HepG2 (cell line): ENCODE measurements around the gene OSGEPL1. TPM values are rescaled to one million over a fixed set of nuclear protein-coding genes. Genes with fewer than 3 reads are reported as not detected.

Source experiments
- BRCA1 ChIP-seq: sonication (generic); formaldehyde crosslinking; IDR thresholded peaks from 2 replicates; pipeline ENCODE4 v1.4.0; 2020; ENCODE audit warnings: missing genetic modification reagents
- HCFC1 ChIP-seq: fragments of 150-350 bp; IDR thresholded peaks from 2 replicates; pipeline ENCODE4 v1.6.1; 2014; ENCODE audit warnings: low read depth, low read length
- KLF9 ChIP-seq: IDR thresholded peaks from 2 replicates; pipeline ENCODE4 v1.6.1; 2016; ENCODE audit warnings: low read depth
- MXD1 ChIP-seq: sonication (generic); formaldehyde crosslinking; IDR thresholded peaks from 2 replicates; pipeline ENCODE4 v1.4.0; 2020; ENCODE audit warnings: mild to moderate bottlenecking, missing genetic modification reagents
- MYPOP ChIP-seq: sonication (generic); formaldehyde crosslinking; IDR thresholded peaks from 2 replicates; pipeline ENCODE4 v1.8.1; 2023; ENCODE audit warnings: mild to moderate bottlenecking, moderate library complexity, missing genetic modification reagents
- MZF1 ChIP-seq: sonication (generic); formaldehyde crosslinking; IDR thresholded peaks from 2 replicates; pipeline ENCODE4 v1.8.1; 2023; ENCODE audit warnings: mild to moderate bottlenecking, missing genetic modification reagents, borderline replicate concordance
- PRDM10 ChIP-seq: sonication (generic); formaldehyde crosslinking; IDR thresholded peaks from 2 replicates; pipeline ENCODE4 v1.4.0; 2020; ENCODE audit warnings: low read depth, missing genetic modification reagents
- SKI ChIP-seq: fragments of 450-650 bp; IDR thresholded peaks from one replicate; pipeline ENCODE4 v1.6.1; 2018; ENCODE audit warnings: mild to moderate bottlenecking; ENCODE audit not compliant: partially characterized antibody
- ZBTB40 ChIP-seq, 2 experiments: fragments of 450-650 bp in 1 of 2; sonication (generic) in 1 of 2; formaldehyde crosslinking in 1 of 2; IDR thresholded peaks; 2 replicates each; pipeline versions ENCODE4 v1.6.1 to v1.8.0; 2016 to 2022; ENCODE audit warnings: antibody characterized with exemption in 1 of 2, mild to moderate bottlenecking in 1 of 2, missing genetic modification reagents in 1 of 2
- polyA plus RNA-seq, 8 experiments: library from polyadenylated mRNA; depleted of rRNA in 3 of 8; stranded (reverse) in 7 of 8; unstranded in 1 of 8; fragments of >200 nt; fragmentation: Illumina TruSeq in 4 of 8; extraction: Trizol in 4 of 8; gene quantifications; 2 replicates each; pipeline versions ENCODE4 v1.2.1 to v1.2.3, GENCODE V29; 2011 to 2016; ENCODE audit warnings: low read depth in 4 of 8, missing spikeins in 1 of 8, mixed read lengths in 1 of 8; ENCODE audit not compliant: insufficient read depth in 1 of 8
- total RNA-seq, 5 experiments: library from RNA; depleted of rRNA; stranded (reverse); fragments of >200 nt; fragmentation: Illumina TruSeq; extraction: Trizol; gene quantifications; 2 replicates each; pipeline ENCODE4 v1.2.3, GENCODE V29; 2016; ENCODE audit warnings: low read depth in 1 of 5
- TF ChIP-seq, protein P1 (sequence below): sonication (generic); formaldehyde crosslinking; IDR thresholded peaks from 2 replicates; pipeline ENCODE4 v1.5.0; 2020; ENCODE audit warnings: missing genetic modification reagents

Gene OSGEPL1
- total and polyA plus RNA-seq, 2 of the 13 experiments (the other 11 are each of a cell fraction or from before 2014, with no cell fraction given) = 10.2 to 10.8 TPM

DNA sequence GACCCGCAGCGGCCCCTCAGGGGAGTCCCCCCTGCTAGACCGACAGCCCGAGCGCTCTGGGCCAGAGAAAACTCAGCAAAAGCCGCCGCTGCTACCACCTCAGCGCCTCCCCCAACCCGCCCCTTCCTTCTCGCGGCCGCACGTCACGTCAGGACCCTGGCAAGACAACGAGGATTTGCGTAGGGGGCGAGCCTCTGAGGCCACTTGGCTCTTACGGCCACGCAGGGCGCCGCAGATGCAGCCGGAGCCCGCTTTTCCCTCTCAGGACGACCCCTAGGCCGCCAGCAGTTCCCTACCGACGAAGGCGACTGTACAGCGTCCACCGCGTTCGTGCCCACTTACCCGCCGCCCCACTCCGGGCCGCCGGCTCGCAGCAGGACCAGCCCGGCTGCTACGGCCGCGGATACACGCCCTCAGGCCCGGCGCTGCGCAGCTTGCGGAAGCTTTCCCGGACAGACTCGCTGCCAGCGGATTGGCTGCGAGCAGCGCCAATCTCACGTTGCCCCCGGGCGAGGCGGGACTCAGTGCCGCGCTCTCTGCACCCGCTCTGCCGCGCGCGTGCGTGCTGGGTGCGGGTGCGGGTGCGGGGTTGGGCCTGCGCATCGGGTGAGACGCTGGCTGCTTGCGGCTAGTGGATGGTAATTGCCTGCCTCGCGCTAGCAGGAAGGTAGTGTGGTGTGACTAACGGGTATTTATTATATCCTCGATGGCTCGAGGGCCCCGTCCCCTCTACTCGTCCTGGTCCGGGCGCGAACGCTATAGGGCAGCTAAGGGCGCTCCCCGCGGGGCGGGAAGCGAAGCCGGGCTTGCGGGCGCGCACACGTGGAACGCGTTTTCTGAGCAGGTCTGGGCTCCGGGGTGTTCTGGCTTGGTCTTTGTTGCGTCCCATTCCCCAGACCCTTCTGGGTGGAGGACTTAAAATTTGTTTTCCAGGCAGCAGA lies 21.6 kb upstream of the OSGEPL1 start, which contains the start of the genes ORMDL1 and PMS1 (continued):
- peak; percentile 98 for TF ChIP-seq MYPOP (CRISPR knock-in tag)
- TF ChIP-seq BRCA1 (CRISPR knock-in tag) = peak; percentile 39; the same call in 1 of the 2 replicates
- TF ChIP-seq MXD1 = peak; percentile 99
- TF ChIP-seq KLF9 (CRISPR knock-in tag) = no peak
- TF ChIP-seq PRDM10 (CRISPR knock-in tag) = peak; percentile 97
- TF ChIP-seq HCFC1 = peak; percentile 27; the same call in 1 of the 2 replicates
- no peak; the same call in 1 of the 2 replicates for TF ChIP-seq MZF1 (CRISPR knock-in tag)
- TF ChIP-seq ZBTB40 (IDR thresholded peaks at IDR 0.05) = no peak
- peak; percentile 87 for TF ChIP-seq ZBTB40 (CRISPR knock-in tag; IDR thresholded peaks at IDR 0.05)
- TF ChIP-seq SKI = peak; percentile 60
- TF ChIP-seq, protein P1, sequence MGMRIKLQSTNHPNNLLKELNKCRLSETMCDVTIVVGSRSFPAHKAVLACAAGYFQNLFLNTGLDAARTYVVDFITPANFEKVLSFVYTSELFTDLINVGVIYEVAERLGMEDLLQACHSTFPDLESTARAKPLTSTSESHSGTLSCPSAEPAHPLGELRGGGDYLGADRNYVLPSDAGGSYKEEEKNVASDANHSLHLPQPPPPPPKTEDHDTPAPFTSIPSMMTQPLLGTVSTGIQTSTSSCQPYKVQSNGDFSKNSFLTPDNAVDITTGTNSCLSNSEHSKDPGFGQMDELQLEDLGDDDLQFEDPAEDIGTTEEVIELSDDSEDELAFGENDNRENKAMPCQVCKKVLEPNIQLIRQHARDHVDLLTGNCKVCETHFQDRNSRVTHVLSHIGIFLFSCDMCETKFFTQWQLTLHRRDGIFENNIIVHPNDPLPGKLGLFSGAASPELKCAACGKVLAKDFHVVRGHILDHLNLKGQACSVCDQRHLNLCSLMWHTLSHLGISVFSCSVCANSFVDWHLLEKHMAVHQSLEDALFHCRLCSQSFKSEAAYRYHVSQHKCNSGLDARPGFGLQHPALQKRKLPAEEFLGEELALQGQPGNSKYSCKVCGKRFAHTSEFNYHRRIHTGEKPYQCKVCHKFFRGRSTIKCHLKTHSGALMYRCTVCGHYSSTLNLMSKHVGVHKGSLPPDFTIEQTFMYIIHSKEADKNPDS (CRISPR knock-in tag) = no peak
